SK-N-DZ (cell line): ENCODE data around the gene ERC1.
A peak's percentile ranks its signal among the peaks of the same experiment; 100 is the strongest.

ENCODE experiments used
- DNase-seq: peaks from one replicate; pipeline ENCODE4 v3.0.0-alpha.2; 2015; ENCODE audit warnings: low spot score

Gene ERC1

GRCh38 chr12:1531654-1532374 is 540.8 kb downstream of the ERC1 start:
- no peak for DNase-seq

DNA sequence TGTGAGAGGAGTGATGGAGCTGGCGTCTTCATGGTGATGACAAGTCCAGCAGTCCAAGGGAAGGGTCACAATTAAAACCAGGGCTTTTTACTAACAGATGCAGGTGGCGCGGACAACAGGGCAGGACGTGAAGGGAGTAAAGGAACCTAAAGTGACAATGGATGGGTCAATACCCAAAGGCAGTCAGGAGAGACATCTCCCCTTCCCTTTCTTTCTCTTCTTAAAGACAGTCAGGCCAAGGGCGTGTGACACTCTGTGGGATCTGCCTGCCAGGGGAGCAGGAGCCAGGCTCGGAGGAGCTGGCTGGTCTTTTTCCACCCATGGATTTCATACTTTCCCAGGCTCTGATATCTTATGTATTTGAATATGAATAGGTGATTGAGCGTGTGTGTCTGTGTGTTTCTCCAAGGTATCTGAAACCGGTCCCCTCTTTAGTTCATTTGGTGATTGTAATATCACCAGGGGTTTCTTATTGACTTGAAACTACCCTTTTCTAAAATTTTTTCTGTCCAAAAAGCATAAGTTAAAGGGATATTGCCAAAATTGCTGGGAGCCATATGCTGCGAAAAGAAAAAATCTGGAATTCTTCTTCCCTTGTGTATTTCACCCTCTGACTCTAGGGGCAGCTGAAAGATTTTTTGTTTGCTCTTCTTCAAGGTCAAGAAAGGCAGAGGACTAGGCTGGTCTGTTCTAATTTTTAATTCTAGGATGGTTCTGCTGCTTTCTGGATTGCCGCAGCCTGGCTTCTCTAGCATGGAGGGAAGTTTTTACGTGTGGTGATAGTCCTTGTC is 541.5 kb downstream of the ERC1 start:
- DNase-seq: no peak

DNA sequence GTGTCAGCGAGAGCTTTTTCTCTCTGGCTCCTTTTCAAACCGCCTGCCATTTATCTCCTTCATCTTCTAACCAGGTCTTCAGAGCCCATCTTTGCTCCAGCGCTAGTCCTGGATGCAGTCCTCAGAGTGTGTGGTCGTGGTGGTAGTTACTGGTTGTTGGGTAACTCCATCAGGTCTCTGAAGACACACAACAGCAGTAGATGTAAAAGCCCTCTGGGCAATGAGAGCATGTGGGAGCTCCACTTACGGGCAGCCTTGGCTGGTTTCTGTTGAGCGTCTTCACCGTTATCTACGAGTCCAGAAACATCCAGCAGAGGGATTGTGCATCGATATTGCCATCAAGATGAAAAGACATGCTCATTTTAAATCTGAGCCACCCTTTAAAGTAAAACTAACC is 542.2 kb downstream of the ERC1 start:
- DNase-seq: peak; percentile 61

GRCh38 chr12:1533602-1534304 is 542.7 kb downstream of the ERC1 start:
- DNase-seq: no peak

- no peak for DNase-seq
Measured at GRCh38 chr12:1534748-1535147, 543.7 kb downstream of the ERC1 start.

- no peak for DNase-seq
Measured at GRCh38 chr12:1536817-1537216, 545.8 kb downstream of the ERC1 start.

DNA sequence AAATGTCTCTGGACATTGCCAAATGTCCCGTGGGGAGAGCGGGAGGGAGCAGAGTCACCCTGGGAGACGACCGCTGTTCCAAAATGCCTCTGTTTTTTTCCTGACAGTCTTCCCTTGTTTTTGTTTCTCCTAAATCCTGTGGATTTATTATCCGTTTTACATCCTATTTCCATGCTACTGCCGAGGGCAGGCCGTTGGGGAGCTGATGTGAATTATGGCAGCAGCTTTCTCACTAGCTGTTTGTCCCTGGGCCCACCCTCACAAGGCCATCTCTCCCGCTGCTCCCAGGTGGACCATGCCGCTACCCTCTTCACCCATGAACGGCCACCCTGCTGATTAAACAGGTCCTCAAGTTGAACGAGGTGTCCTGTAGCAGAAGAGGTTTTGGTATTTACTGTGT is 548.1 kb downstream of the ERC1 start:
- DNase-seq: no peak

DNA sequence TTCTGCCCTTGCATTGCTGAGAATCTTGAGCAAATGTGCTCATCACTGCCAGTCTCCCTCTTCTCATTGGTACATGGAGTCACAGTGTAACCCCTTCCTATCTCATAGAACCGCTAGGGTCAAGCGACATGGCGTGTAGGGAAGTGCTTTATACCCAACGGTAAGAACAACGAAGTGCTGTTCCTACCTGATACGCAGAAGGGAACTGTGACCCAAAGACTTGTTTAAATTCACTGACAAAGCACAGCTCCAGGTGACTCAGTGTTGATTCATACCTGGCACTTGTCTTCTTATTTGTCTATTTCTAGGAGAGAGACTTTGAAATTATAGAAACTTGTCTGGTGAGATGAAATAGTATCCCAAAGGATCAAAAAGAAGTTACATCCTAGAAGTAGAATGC is 549.7 kb downstream of the ERC1 start:
- DNase-seq: no peak

DNA sequence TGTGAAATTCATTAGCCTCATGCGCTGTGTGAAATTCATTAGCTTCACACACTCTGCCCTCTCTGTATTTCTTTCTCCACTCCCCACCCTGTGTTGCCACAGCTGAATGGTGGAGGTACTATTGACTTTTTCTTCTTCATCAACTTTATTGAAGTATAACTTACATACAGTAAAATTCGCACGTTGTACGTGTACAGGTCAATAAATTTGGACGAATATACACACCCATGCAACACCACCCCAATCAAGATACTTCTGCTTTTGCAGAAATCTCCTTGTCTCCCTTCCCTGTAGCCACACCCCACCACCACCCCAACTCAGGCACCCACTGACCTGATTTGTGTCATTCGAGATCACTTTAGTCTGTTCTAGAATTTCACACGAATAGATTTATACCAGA is 551.6 kb downstream of the ERC1 start:
- no peak for DNase-seq

DNA sequence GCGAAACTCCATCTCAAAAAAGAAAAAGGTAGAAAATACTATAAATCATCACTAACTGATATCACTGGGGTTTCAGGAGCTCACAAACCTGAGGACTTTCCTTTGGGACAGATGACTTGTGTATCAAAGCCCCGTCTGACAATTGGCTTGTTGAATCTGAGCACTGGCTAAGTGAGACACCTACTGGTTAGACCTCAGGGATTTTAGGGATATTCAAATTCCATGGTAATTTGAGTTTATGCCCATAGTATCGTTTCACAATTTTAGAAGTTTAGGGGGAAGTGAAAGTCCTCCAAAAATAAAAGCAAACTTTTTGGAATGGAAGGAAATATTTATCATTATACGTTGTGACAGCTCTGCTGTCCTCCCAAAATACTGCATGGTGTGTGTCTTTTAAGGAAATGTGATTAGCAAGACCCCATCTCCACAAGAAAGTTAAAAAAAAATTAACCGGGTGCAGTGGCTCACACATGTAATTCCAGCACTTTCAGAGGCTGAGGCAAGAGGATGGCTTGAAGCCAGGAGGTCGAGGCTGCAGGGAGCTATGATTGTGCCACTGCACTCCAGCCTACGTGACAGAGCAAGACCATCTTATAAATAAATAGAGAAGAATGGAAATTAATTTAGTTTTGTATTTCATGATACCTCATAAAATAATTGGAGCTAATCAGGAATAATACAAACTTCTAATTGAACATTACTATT is 554.1 kb downstream of the ERC1 start:
- DNase-seq: no peak
